Trophoblast cell (in vitro differentiated cells and primary cell): Measurements from ENCODE around the gene CEP83.

Experiments used
- DNase-seq, 2 donors: peaks; one replicate each; pipeline ENCODE4 v3.0.0-alpha.2; 2016
- H2AFZ ChIP-seq: 2 replicates; pipeline ENCODE4 v1.6.1; 2013; ENCODE audit warnings: low read length, moderate library complexity, mild to moderate bottlenecking; ENCODE audit not compliant: insufficient read depth, poor library complexity
- H2AK5ac ChIP-seq: 2 replicates; pipeline ENCODE4 v1.6.1; 2013; ENCODE audit warnings: mild to moderate bottlenecking, low read length
- H2BK120ac ChIP-seq: 2 replicates; pipeline ENCODE4 v1.6.1; 2013; ENCODE audit warnings: low read length, mild to moderate bottlenecking, moderate library complexity; ENCODE audit not compliant: insufficient read depth, poor library complexity
- H2BK12ac ChIP-seq: 2 replicates; pipeline ENCODE4 v1.6.1; 2013; ENCODE audit warnings: mild to moderate bottlenecking, low read length, moderate library complexity
- H2BK5ac ChIP-seq: 2 replicates; pipeline ENCODE4 v1.6.1; 2013; ENCODE audit warnings: low read length, low read depth, moderate library complexity, mild to moderate bottlenecking; ENCODE audit not compliant: poor library complexity
- H3K14ac ChIP-seq: 2 replicates; pipeline ENCODE4 v1.6.1; 2013; ENCODE audit warnings: mild to moderate bottlenecking, low read length
- H3K18ac ChIP-seq: 2 replicates; pipeline ENCODE4 v1.6.1; 2013; ENCODE audit warnings: mild to moderate bottlenecking, low read length
- H3K23ac ChIP-seq: 2 replicates; pipeline ENCODE4 v1.6.1; 2013; ENCODE audit warnings: low read length
- H3K27ac ChIP-seq: 2 replicates; pipeline ENCODE4 v1.5.1; 2013; ENCODE audit warnings: low read depth, mild to moderate bottlenecking, inconsistent platforms, low read length, moderate library complexity
- H3K27me3 ChIP-seq: 2 replicates; pipeline ENCODE4 v1.6.1; 2013; ENCODE audit warnings: inconsistent platforms, mild to moderate bottlenecking, low read length, moderate library complexity; ENCODE audit not compliant: insufficient read depth
- H3K36me3 ChIP-seq, 2 experiments: 1 replicate in 1 of 2; 2 replicates in 1 of 2; pipeline ENCODE4 v1.6.1; 2013; ENCODE audit warnings: low read length in 2 of 2, mild to moderate bottlenecking in 2 of 2, moderate library complexity in 1 of 2; ENCODE audit not compliant: insufficient read depth in 2 of 2, control insufficient read depth in 1 of 2
- H3K4ac ChIP-seq: 2 replicates; pipeline ENCODE4 v1.6.1; 2013; ENCODE audit warnings: low read depth, mild to moderate bottlenecking, low read length, moderate library complexity
- H3K4me1 ChIP-seq, 2 experiments: 1 replicate in 1 of 2; 2 replicates in 1 of 2; pipeline ENCODE4 v1.6.1; 2013; ENCODE audit warnings: low read length in 2 of 2, mild to moderate bottlenecking in 2 of 2, moderate library complexity in 1 of 2; ENCODE audit not compliant: insufficient read depth in 2 of 2, control insufficient read depth in 1 of 2
- H3K4me2 ChIP-seq: 2 replicates; pipeline ENCODE4 v1.6.1; 2013; ENCODE audit warnings: inconsistent platforms, mild to moderate bottlenecking, low read length, moderate library complexity
- H3K4me3 ChIP-seq: 2 replicates; pipeline ENCODE4 v1.5.1; 2013; ENCODE audit warnings: mild to moderate bottlenecking, low read depth, low read length, inconsistent platforms
- H3K79me1 ChIP-seq: one replicate; pipeline ENCODE4 v1.6.1; 2013; ENCODE audit warnings: low read length
- H3K79me2 ChIP-seq: 2 replicates; pipeline ENCODE4 v1.6.1; 2013; ENCODE audit warnings: low read length, mild to moderate bottlenecking; ENCODE audit not compliant: control insufficient read depth, insufficient read depth, poor library complexity
- H3K9ac ChIP-seq: 2 replicates; pipeline ENCODE4 v1.6.1; 2013; ENCODE audit warnings: mild to moderate bottlenecking, low read length
- H3K9me3 ChIP-seq: 2 replicates; pipeline ENCODE4 v1.6.1; 2013; ENCODE audit warnings: low read depth, mild to moderate bottlenecking, control low read depth, inconsistent platforms, low read length; ENCODE audit not compliant: insufficient read depth
- H4K12ac ChIP-seq: 2 replicates; pipeline ENCODE4 v1.6.1; 2013; ENCODE audit warnings: low read depth, mild to moderate bottlenecking, low read length, moderate library complexity
- H4K8ac ChIP-seq: 2 replicates; pipeline ENCODE4 v1.6.1; 2013; ENCODE audit warnings: low read depth, mild to moderate bottlenecking, low read length, moderate library complexity
- H4K91ac ChIP-seq: one replicate; pipeline ENCODE4 v1.6.1; 2013; ENCODE audit warnings: low read depth, mild to moderate bottlenecking, low read length, moderate library complexity
- WGBS: extraction: QIAGEN DNeasy Blood & Tissue Kit; methylation state at CpG from one replicate; pipeline ENCODE4 v1.1.7; 2013; ENCODE audit warnings: missing lambda C conversion rate; ENCODE audit not compliant: insufficient read length, insufficient coverage; ENCODE audit errors: extremely low coverage; 5-methylcytosine and 5-hydroxymethylcytosine counted together

The CEP83 gene

GRCh38 chr12:94289461-94290312, 170.0 kb downstream of the CEP83 start:
- H3K23ac ChIP-seq, result no peak overlapping the region
- H3K27me3 ChIP-seq, result no peaks in the 10 kb centered on the region
- H3K18ac ChIP-seq, result no peak overlapping the region
- no peak overlapping the region for H4K91ac ChIP-seq
- no peak overlapping the region for H2AK5ac ChIP-seq
- no peak overlapping the region for H3K4me2 ChIP-seq
- no peak overlapping the region for H3K14ac ChIP-seq
- no peak overlapping the region for H2BK5ac ChIP-seq
- H3K79me1 ChIP-seq, result peaks cover 2% of the 10 kb centered on the region
- H3K79me2 ChIP-seq, result no peaks in the 10 kb centered on the region
- no peak overlapping the region for H3K4me3 ChIP-seq
- peaks cover 10 to 16% of the 10 kb centered on the region in 2 experiments for H3K4me1 ChIP-seq
- H3K27ac ChIP-seq, result no peak overlapping the region
- H3K9me3 ChIP-seq, result no peaks in the 10 kb centered on the region
- H3K4ac ChIP-seq, result no peak overlapping the region
- H2BK120ac ChIP-seq, result no peak overlapping the region
- H3K9ac ChIP-seq, result no peak overlapping the region
- H3K36me3 ChIP-seq, result no peaks in the 10 kb centered on the region
- H2AFZ ChIP-seq, result no peak overlapping the region
- WGBS, result no CpG with 5 or more reads among the region's 13 CpGs
- H4K12ac ChIP-seq, result no peak overlapping the region
- DNase-seq, result peak; percentile 19 to 60
- no peak overlapping the region for H4K8ac ChIP-seq
- H2BK12ac ChIP-seq, result no peak overlapping the region

- no CpG with 5 or more reads among the region's 10 CpGs for WGBS
- no peak overlapping the region for H3K18ac ChIP-seq
- no peak overlapping the region for H2BK120ac ChIP-seq
Measured at GRCh38 chr12:94287245-94287628, 172.4 kb downstream of the CEP83 start.

GRCh38 chr12:94286583-94287244, 173.0 kb downstream of the CEP83 start:
- H3K27ac ChIP-seq, result no peak overlapping the region
- H3K14ac ChIP-seq, result no peak overlapping the region
- no peaks in the 10 kb centered on the region for H3K27me3 ChIP-seq
- H3K9me3 ChIP-seq, result no peaks in the 10 kb centered on the region
- H3K18ac ChIP-seq, result no peak overlapping the region
- no peaks in the 10 kb centered on the region for H3K79me2 ChIP-seq
- H2AFZ ChIP-seq, result no peak overlapping the region
- no peak overlapping the region for H4K8ac ChIP-seq
- no peak overlapping the region for H3K4me3 ChIP-seq
- H3K36me3 ChIP-seq, result no peaks in the 10 kb centered on the region
- DNase-seq, result no peak
- H3K23ac ChIP-seq, result no peak overlapping the region
- no peak overlapping the region for H3K9ac ChIP-seq
- H4K12ac ChIP-seq, result no peak overlapping the region
- H2AK5ac ChIP-seq, result no peak overlapping the region
- no peak overlapping the region for H2BK12ac ChIP-seq
- H2BK5ac ChIP-seq, result no peak overlapping the region
- no CpG with 5 or more reads among the region's 4 CpGs for WGBS
- H2BK120ac ChIP-seq, result no peak overlapping the region
- no peak overlapping the region for H3K4me2 ChIP-seq
- H4K91ac ChIP-seq, result no peak overlapping the region
- H3K79me1 ChIP-seq, result peaks cover 2% of the 10 kb centered on the region
- no peak overlapping the region for H3K4ac ChIP-seq
- H3K4me1 ChIP-seq, result peaks cover 10 to 16% of the 10 kb centered on the region in 2 experiments

More at GRCh38 chr12:94287245-94287628, 172.4 kb downstream of the CEP83 start:
- peaks cover 10 to 16% of the 10 kb centered on the region in 2 experiments for H3K4me1 ChIP-seq
- no peak overlapping the region for H2AK5ac ChIP-seq
- H3K79me1 ChIP-seq, result peaks cover 2% of the 10 kb centered on the region
- no peak overlapping the region for H3K4ac ChIP-seq
- H3K14ac ChIP-seq, result no peak overlapping the region
- H4K8ac ChIP-seq, result no peak overlapping the region
- H2BK12ac ChIP-seq, result no peak overlapping the region
- no peak overlapping the region for H4K91ac ChIP-seq
- H3K79me2 ChIP-seq, result no peaks in the 10 kb centered on the region
- DNase-seq, result peak; percentile 18 to 63
- no peaks in the 10 kb centered on the region for H3K9me3 ChIP-seq
- no peak overlapping the region for H3K27ac ChIP-seq
- no peak overlapping the region for H3K4me3 ChIP-seq
- no peak overlapping the region for H2AFZ ChIP-seq
- H3K27me3 ChIP-seq, result no peaks in the 10 kb centered on the region
- H3K9ac ChIP-seq, result no peak overlapping the region
- no peak overlapping the region for H2BK5ac ChIP-seq
- H3K36me3 ChIP-seq, result no peaks in the 10 kb centered on the region
- no peak overlapping the region for H4K12ac ChIP-seq
- H3K4me2 ChIP-seq, result no peak overlapping the region
- no peak overlapping the region for H3K23ac ChIP-seq

- Histone ChIP-seq H3K4me3 (no peak overlapping the region), H2BK5ac (no peak overlapping the region), H3K36me3 (no peaks in the 10 kb centered on the region), H3K9me3 (no peaks in the 10 kb centered on the region), H3K27me3 (no peaks in the 10 kb centered on the region), H3K23ac (no peak overlapping the region), H3K4me2 (no peak overlapping the region), H4K12ac (no peak overlapping the region), H2AK5ac (no peak overlapping the region), H2AFZ (no peak overlapping the region), H3K79me2 (no peaks in the 10 kb centered on the region), H2BK120ac (no peak overlapping the region), H3K27ac (no peak overlapping the region), H4K91ac (no peak overlapping the region), H3K9ac (no peak overlapping the region), H3K4me1 (peaks cover 10 to 16% of the 10 kb centered on the region in 2 experiments), H3K79me1 (peaks cover 2% of the 10 kb centered on the region), H2BK12ac (no peak overlapping the region), H3K14ac (no peak overlapping the region), H3K18ac (no peak overlapping the region), H4K8ac (no peak overlapping the region), H3K4ac (no peak overlapping the region)
- DNase-seq, result no peak
- no CpG with 5 or more reads among the region's 8 CpGs for WGBS
Measured at GRCh38 chr12:94285943-94286582, 173.6 kb downstream of the CEP83 start.
